Sciatic nerve (tissue), 2 donors: ENCODE data around the gene ALS2. TPM values are rescaled to one million over a fixed set of nuclear protein-coding genes. Genes with fewer than 3 reads are reported as not detected.
"Not testable (repeated sequence)": the region's sequence is repeated elsewhere in the genome, so short reads cannot be mapped to it uniquely, and the experiment has no call there.

ENCODE experiments used
- ATAC-seq: fragments of 200-7000 bp; cut with Tn5 transposase; one replicate; pipeline ENCODE4 v1.9.1; 2020; ENCODE audit warnings: mild to moderate bottlenecking, moderate library complexity
- DNase-seq: peaks from one replicate; pipeline ENCODE4 v3.0.0-alpha.2; 2020; ENCODE audit warnings: low spot score
- intact Hi-C: fragments of 100-400 bp; cut with DNase I; formaldehyde crosslinking; loops from one replicate; pipeline ENCODE4 v1.14.2; 2022
- total RNA-seq: library from RNA; stranded (reverse); fragmentation: NEBNext Ultra II Directional; extraction: Animal tissue kit (Norgen Biotek cat#: 25700); gene quantifications from one replicate; pipeline ENCODE4 v1.2.1, GENCODE V29; 2021
- donor health status: DM: no; HTN: no; CAD: no.
- donor health status: DM: no; HTN: no; CAD: no.

The ALS2 gene
- total RNA-seq, 1 donor from 2014 or later: 36.4 TPM

- ATAC-seq (no peak), DNase-seq (no peak)
- intact Hi-C loops: no loop called here
Observed at GRCh38 chr2:201699416-201699815, 81.3 kb downstream of the ALS2 start.

GRCh38 chr2:201698588-201699226, 82.0 kb downstream of the ALS2 start, which contains the start of gene MPP4:
MPP4 (minus strand) TSS chr2:201698644; CDS start chr2:201693954, 4,690 bp downstream.
- intact Hi-C loops: no loop called here
- ATAC-seq (no peak), DNase-seq (no peak)

GRCh38 chr2:201697899-201698298, 82.8 kb downstream of the ALS2 start:
- ATAC-seq (no peak), DNase-seq (no peak)
- intact Hi-C loops: no loop called here

- intact Hi-C loops: no loop called here
- ATAC-seq (peak; percentile 50), DNase-seq (no peak)
Observed at GRCh38 chr2:201696151-201696659, 84.5 kb downstream of the ALS2 start.

- no peak for DNase-seq
- ATAC-seq: no peak
- intact Hi-C loops: no loop called here
Observed at GRCh38 chr2:201685156-201685555, 95.6 kb downstream of the ALS2 start.

GRCh38 chr2:201680743-201681142, 100.0 kb downstream of the ALS2 start:
- ATAC-seq: no peak
- intact Hi-C loops: no loop called here
- DNase-seq: no peak

- DNase-seq (no peak), ATAC-seq (no peak)
- intact Hi-C loops: no loop called here
Observed at GRCh38 chr2:201678401-201678800, 102.3 kb downstream of the ALS2 start.

GRCh38 chr2:201675454-201675853, 105.3 kb downstream of the ALS2 start:
- no peak for DNase-seq
- intact Hi-C loops: no loop called here
- ATAC-seq: no peak

- DNase-seq (no peak), ATAC-seq (no peak)
- intact Hi-C loops: no loop called here
Observed at GRCh38 chr2:201674794-201675193, 105.9 kb downstream of the ALS2 start.

GRCh38 chr2:201674298-201674697, 106.4 kb downstream of the ALS2 start:
- intact Hi-C loops: no loop called here
- ATAC-seq: no peak
- DNase-seq: no peak

GRCh38 chr2:201673546-201673945, 107.2 kb downstream of the ALS2 start:
- no peak for DNase-seq
- no peak for ATAC-seq
- intact Hi-C loops: no loop called here

GRCh38 chr2:201671205-201671604, 109.5 kb downstream of the ALS2 start:
- intact Hi-C loops, ATAC-seq, DNase-seq: not testable (repeated sequence)

GRCh38 chr2:201669865-201670264, 110.9 kb downstream of the ALS2 start:
- intact Hi-C loops: no loop called here
- ATAC-seq (no peak), DNase-seq (no peak)

- ATAC-seq (no peak), DNase-seq (no peak)
- intact Hi-C loops: no loop called here
Observed at GRCh38 chr2:201668402-201668910, 112.3 kb downstream of the ALS2 start.

- ATAC-seq (no peak), DNase-seq (no peak)
- intact Hi-C loops: no loop called here
Observed at GRCh38 chr2:201664334-201664733, 116.4 kb downstream of the ALS2 start.

- DNase-seq (no peak), ATAC-seq (no peak)
- intact Hi-C loops: no loop called here
Observed at GRCh38 chr2:201661366-201661765, 119.4 kb downstream of the ALS2 start.

GRCh38 chr2:201660293-201660895, 120.3 kb downstream of the ALS2 start:
- DNase-seq (no peak), ATAC-seq (no peak)
- intact Hi-C loops: no loop called here

- intact Hi-C loops: no loop called here
Observed at GRCh38 chr2:201656740-201657139, 124.0 kb downstream of the ALS2 start.

GRCh38 chr2:201656102-201656501, 124.6 kb downstream of the ALS2 start:
- DNase-seq: no peak
- intact Hi-C loops: no loop called here
- ATAC-seq: no peak

More at GRCh38 chr2:201656740-201657139, 124.0 kb downstream of the ALS2 start:
- no peak for DNase-seq
- ATAC-seq: no peak

GRCh38 chr2:201654616-201655384, 125.9 kb downstream of the ALS2 start:
- DNase-seq (no peak), ATAC-seq (peak; percentile 71)
- intact Hi-C loops: no loop called here
